GM12875 (cell line): ENCODE data around the gene INVS.

Source experiments
- H3K4me3 ChIP-seq: one replicate; pipeline ENCODE4 v1.5.1; 2011; ENCODE audit warnings: low read depth, low read length, control low read depth
- CTCF ChIP-seq: IDR thresholded peaks from 2 replicates; pipeline ENCODE4 v1.5.1; 2011; ENCODE audit warnings: low read depth, mild to moderate bottlenecking, control low read depth, inconsistent platforms, low read length, moderate library complexity, borderline replicate concordance; ENCODE audit not compliant: insufficient read depth

INVS gene

GRCh38 chr9:100150214-100150613 is 51.2 kb downstream of the INVS start:
- no peak for TF ChIP-seq CTCF
- H3K4me3 ChIP-seq, result no peak overlapping the region

- H3K4me3 ChIP-seq, result no peak overlapping the region
- TF ChIP-seq CTCF, result no peak
These were observed 61.0 kb downstream of the INVS start for GRCh38 chr9:100160021-100160420.

GRCh38 chr9:100167176-100167575 is 68.1 kb downstream of the INVS start:
- no peak overlapping the region for H3K4me3 ChIP-seq
- TF ChIP-seq CTCF, result no peak

- no peak overlapping the region for H3K4me3 ChIP-seq
- TF ChIP-seq CTCF, result no peak
These were observed 69.0 kb downstream of the INVS start for GRCh38 chr9:100167915-100168654.

- no peak overlapping the region for H3K4me3 ChIP-seq
- TF ChIP-seq CTCF, result no peak
These were observed 71.0 kb downstream of the INVS start for GRCh38 chr9:100170085-100170484.

- H3K4me3 ChIP-seq, result no peak overlapping the region
- TF ChIP-seq CTCF, result no peak
These were observed 71.5 kb downstream of the INVS start for GRCh38 chr9:100170556-100170955.

- no peak overlapping the region for H3K4me3 ChIP-seq
- TF ChIP-seq CTCF, result no peak
These were observed 87.3 kb downstream of the INVS start for GRCh38 chr9:100186356-100186755.
